Skeletal muscle cell (primary cell): ENCODE measurements around the gene MCCC1.
A peak's percentile ranks its signal among the peaks of the same experiment; 100 is the strongest.
"Not testable (repeated sequence)": the region's sequence is repeated elsewhere in the genome, so short reads cannot be mapped to it uniquely, and the experiment has no call there.

Source experiments
- DNase-seq: peaks from one replicate; pipeline ENCODE4 v3.0.0-alpha.2; 2010; ENCODE audit warnings: low read depth
- H3K4me3 ChIP-seq: 2 replicates; pipeline ENCODE4 v1.5.1; 2011; ENCODE audit warnings: low read depth, mild to moderate bottlenecking, control low read depth, low read length, moderate library complexity

MCCC1 gene

DNA sequence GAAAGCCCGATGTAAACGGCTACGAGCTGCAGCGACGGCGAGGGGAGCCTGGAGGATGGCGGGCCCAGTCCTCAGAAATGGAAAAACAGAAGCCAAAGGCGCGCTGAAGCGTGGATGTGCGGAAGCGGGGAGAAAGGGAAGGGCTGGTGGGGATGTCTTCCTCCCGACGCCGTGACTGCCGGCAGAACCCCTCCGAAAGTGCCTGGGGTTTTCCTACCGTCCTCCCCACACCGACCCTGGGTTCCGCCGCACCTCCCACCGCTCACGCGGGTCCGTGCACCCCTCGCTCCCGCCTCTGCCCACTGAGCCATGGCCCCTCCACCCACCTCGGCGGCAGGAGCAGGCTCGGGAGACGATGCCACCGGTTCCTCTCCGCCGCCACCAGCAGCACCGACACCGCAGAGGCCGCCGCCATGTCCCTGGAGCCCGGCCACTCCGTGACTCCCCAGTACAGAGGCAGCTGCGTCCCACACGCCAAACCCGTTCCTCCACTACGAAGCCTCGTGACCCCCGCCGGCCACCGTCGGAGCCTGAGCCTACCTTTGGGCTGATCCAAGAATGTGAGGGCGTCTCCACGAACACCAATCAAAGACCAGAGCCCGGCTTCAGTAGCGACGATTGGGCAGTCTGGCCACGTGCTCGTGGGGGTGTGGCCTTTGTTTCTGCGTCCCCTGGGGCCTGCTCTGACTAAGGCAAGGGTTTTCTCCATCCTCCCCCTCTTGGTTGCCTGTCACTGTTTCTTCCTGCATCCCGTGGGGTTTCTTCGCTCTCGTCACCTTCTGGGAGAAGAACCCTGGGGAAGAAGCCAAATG lies at the start of gene MCCC1:
Gene MCCC1 (minus strand): TSS at position 471 of the 812 bp plus-strand sequence. CDS start 56 bp downstream, at position 415.
- DNase-seq, result peak; percentile 97

DNA sequence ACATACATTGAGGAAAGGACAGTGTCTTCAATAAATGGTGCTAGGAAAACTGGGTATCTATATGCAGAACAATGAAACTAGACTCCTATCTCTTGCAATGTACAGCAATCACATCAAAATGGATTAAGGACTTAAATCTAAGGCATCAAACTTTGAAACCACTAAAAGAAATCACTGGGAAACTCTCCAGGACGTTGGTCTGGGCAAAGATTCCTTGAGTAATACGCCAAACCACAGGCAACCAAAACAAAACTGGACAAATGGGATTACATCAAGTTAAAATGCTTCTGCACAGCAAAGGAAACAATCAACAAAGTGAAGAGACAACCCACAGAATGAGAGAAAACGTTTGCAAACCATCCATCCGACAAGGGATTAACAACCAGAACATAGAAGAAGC lies 48.8 kb upstream of the MCCC1 start:
- no peak overlapping the region for H3K4me3 ChIP-seq
- DNase-seq, result peak; percentile 47

More for the DNA sequence above, at the start of gene MCCC1:
- H3K4me3 ChIP-seq, result peak within 1 kb of the TSS; percentile 88

DNA sequence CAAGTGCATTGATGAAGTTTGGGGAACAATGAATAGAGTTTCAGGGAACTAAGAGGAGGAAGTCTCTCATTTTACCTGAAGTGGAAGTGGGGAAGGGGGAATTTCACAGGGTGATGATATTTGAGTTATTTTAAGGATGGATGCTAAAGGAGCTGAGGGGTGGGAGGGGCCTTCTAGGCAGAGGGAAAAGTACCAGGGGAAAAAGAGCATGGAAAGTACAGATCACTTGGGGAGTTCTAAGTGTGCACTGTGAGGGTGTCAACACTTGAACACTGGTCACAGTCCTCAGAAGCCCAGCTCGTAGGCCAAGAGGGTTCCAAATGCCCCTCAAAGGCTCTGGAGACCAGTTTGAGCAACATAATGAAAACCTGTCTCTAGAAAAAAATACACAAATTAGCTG lies 45.1 kb upstream of the MCCC1 start:
- H3K4me3 ChIP-seq, result no peak overlapping the region
- no peak for DNase-seq

DNA sequence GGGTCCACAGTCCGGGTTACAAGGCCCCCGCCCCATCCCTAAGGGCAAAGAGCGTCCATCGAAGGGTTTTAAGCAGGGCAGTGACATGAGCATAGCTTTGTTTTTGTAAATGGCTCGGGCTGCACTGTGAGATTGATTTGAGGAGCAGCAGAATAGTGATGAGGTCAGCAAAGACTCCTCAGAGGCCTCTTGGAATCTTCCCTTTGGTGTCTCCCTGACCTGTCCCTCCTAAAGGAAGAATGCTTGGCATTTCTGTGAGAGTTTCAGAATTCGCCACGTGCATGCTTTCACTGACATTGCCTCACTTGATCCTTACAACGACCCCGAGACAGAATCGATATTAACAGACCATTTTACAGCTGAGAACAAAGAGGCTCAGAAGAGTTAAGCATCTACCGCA lies 42.9 kb upstream of the MCCC1 start:
- no peak for DNase-seq
- H3K4me3 ChIP-seq, result no peak overlapping the region

DNA sequence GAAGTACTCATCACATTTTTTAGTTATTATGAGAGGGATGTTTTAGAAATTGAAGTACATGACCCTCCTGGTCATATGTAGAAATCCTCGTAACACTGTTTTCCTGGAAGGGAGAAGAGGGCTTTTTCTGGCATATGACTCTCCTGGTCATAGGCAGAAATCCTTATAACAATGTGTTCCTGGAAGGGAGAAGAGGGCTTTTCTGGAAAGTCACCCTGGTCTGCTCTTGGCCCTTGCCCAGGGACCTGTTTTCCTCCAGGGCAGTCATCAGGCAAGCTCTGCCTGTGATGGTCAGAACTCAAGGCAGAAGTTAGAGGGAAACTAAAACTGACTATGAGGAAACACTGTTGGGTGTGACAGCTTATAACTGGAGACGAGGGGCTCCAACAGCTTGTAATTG lies 35.5 kb upstream of the MCCC1 start:
- DNase-seq, result no peak
- no peak overlapping the region for H3K4me3 ChIP-seq

DNA sequence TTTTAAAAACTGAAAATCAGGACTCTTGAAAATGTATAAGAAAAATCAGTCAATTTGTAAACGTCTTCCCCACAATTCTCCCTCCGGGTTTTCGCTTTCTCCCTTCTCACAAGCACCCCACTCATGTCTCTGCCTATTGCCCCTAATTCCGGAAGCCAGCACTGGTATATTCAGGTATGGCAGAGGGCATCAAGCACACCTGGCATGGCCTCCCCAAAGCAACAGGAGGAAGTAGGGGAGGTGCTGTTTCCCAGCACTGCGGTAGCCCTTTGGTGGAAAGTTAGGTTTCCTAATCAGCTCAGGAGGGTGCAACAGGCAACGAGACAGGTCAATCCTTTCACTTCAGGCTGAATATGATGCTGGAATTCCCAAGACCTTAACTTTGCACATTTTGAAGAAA lies 33.1 kb upstream of the MCCC1 start:
- no peak for DNase-seq
- no peak overlapping the region for H3K4me3 ChIP-seq

DNA sequence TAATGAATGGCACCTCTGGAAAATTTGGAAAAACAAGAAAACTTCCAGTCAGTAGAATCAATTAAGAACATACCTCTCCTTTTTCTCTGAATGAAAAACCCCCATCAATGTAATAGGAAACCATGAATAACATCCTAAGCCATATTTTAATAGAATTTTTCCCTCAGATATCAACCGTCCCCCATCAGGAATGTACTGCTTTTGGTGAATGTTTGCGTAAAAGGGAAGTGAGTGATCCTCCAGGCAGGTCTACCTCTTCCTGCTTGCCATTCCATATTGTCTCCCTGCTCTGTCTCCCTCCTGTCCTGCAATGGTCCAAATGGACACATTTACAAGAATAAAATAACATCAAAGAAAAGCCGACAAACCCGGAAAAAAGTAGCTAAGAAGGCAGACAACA lies 32.4 kb upstream of the MCCC1 start:
- H3K4me3 ChIP-seq, result no peak overlapping the region
- peak; percentile 28 for DNase-seq

DNA sequence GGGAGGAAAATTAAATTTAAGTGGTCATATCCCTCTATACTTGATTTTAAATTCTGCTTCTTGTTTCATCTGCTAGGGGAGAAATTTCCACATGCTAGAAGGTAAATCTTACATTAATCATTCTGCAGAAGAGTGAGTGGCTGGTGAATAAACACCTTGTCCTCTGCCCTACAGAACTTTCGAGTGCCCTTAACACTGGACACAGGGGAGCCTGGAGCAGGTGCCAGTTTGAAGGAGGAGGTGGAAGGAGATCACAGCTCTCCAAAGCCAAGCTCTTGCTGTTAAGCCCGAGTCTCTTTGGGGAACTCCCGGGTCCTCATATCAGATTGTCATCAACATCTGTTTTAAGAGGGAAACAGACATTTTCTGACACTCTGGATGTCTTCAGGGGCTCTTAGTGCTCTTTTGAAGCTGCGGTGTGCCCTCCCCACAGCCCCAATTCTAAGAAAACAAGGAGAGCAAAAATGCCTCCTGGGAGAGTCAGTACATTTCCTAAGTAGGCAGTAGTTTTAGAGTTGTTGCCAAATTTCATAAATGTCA lies 32.0 kb upstream of the MCCC1 start:
- no peak for DNase-seq
- H3K4me3 ChIP-seq, result no peak overlapping the region

DNA sequence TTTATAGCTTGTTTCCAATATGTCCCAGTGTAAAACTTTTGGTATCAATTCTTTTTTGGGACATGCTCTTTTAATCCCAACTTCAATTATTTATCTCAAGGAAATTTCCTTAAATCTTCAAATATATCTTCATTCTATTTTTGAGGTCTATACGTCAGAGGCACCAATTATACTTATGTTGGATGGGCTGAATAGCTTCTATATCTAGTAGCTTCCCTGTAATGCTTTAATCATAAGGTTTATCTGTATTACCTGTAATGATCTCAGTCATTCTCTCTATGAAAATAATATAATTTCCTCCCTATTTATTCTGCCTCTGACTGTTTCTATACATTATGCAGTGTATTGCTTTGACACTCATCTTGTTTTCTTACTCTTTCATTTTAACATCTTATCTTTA lies 29.9 kb upstream of the MCCC1 start:
- DNase-seq, result no peak
- H3K4me3 ChIP-seq, result no peak overlapping the region

DNA sequence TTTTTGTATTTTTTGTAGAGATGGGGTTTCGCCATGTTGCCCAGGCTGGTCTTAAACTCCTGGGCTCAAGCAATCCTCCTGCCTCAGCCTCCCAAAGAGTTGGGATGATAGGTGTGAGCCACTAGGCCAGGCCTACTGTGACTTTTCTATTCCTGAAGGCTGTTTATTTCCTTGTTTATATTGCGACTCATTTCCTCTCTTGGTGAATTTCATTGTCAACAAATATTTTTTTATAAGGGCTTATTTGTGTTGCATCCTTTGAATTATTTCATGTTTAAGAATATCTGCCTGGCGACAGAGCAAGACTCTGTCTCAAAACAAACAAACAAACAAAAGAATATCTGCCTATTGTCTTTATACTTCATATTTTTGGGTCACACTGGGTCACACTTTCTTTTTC lies 29.4 kb upstream of the MCCC1 start:
- no peak overlapping the region for H3K4me3 ChIP-seq
- no peak for DNase-seq

DNA sequence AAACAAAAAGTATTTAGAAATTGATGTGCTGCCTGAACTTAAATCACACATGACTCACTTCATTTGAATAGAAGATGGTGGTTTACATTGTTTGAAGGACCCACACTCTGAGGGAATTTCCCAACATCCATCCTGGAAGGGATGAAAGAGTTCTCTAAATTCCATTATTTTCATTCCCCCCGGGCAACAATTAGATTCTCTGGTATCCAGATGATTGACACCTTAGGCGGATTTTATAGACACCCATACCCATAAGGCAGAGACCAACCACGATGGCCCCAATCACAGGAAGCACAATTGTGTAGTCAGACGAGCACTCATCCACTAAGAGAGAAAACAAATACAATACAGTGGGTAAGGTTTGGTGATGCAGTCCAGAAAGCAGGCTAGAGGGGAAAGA lies 24.6 kb upstream of the MCCC1 start:
- H3K4me3 ChIP-seq, result no peak overlapping the region
- no peak for DNase-seq

DNA sequence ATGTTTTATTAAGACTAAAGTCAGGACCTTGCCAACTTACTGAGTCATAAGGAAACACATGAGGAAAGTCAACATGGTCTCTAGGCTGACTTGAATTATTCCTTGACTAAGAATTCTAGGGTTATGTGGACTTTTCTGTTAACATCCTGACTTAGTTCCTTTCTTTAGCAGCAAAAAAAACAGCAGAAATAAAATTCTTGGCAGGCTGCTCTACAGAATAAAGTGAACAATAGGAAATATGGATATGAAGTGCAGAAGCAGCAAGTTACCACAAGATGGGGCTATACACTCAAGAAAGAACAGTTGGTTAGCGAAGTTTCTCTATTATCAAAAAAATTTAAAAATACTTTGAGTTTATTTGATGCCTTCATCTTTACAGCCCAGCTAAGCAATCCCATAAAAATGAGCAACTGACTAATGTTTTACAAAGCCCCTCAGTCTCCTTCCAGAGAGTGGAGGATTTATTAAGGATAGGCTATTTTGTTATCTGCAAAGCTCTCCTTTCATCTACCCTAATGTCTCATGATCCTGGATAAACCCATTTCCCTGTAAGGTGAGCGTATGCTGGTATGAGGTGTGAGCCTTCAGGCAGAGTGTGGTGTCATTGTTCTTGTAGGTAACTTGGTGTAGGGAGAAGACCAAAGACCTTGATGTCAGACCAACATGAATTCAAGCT lies 23.1 kb upstream of the MCCC1 start:
- DNase-seq, result peak; percentile 54
- no peak overlapping the region for H3K4me3 ChIP-seq

DNA sequence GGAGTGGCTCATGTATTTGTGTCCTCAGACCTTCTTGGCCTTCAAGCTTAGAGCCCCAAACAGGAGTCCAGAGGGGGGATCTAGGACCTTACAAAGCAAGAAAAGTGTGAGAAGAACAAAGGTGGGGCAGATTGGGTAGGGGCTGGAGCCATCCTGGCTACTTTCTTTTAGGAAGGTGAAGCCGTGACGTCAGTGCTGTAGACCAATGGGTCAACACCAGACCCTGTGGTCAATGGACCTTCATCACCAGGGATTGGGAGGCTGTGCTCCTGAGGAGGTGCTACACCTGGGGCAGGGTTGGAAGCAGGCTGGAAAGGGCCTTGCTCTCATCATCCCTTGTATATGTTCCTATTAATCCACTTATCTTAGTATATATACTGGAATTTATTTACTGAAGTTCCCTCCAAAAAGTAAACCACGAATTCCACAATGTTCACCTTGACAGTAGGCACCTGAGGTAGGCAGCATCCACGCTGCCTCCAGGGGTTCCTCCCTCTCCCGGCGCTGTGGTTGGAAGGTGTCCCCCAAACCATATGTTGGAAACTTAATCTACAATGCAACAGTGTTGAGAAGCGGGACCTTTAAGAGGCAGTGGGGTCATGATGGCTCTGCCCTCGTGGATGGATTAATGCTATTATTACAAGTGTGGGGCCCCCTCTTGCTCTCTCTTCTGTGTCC lies 21.4 kb upstream of the MCCC1 start:
- H3K4me3 ChIP-seq, result no peak overlapping the region
- DNase-seq, result no peak

DNA sequence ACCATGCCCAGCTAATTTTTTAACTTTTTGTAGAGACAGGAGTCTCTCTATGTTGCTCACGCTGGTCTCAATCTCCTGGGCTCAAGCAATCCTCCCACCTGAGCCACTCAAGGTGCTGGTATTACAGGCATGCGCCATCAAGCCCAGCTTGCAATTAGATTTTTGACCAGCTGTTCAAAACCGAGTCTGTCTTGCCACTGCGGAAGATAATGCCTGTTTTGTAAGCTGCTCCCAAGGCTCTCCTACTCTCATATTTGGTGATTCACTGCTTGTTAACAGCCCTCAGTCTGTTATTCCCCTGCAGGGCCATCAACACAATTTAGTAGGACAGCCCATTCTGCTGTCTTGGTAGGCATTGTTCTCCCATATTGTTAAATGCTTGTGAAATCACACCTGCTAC lies 17.8 kb upstream of the MCCC1 start:
- no peak overlapping the region for H3K4me3 ChIP-seq
- no peak for DNase-seq

DNA sequence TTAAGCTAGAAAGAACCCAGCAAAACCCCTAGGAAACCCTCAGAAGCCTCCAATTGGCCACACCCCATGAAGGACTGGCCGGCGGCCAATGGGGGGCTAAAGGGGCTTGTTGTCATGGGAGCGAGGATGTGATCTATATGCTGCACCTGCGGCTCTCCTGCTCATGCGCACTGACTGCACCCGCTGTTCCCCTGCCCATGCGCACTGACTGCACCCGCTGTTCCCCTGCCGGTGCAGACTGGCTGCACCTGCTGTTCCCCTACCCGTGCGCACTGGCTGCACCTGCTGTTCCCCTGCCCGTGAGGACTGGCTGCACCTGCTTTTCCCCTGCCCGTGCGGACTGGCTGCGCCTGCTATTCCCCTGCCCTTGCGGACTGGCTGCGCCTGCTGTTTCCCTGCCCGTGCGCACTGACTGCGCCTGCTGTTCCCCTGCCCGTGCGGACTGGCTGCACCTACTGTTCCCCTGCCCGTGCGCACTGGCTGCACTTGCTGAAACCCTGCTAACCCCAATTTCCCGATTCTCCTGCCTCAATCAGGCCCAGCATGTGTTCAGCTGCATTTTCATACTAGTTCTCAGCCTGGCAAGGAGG lies 16.8 kb upstream of the MCCC1 start:
- no peak for DNase-seq
- H3K4me3 ChIP-seq, result no peak overlapping the region

DNA sequence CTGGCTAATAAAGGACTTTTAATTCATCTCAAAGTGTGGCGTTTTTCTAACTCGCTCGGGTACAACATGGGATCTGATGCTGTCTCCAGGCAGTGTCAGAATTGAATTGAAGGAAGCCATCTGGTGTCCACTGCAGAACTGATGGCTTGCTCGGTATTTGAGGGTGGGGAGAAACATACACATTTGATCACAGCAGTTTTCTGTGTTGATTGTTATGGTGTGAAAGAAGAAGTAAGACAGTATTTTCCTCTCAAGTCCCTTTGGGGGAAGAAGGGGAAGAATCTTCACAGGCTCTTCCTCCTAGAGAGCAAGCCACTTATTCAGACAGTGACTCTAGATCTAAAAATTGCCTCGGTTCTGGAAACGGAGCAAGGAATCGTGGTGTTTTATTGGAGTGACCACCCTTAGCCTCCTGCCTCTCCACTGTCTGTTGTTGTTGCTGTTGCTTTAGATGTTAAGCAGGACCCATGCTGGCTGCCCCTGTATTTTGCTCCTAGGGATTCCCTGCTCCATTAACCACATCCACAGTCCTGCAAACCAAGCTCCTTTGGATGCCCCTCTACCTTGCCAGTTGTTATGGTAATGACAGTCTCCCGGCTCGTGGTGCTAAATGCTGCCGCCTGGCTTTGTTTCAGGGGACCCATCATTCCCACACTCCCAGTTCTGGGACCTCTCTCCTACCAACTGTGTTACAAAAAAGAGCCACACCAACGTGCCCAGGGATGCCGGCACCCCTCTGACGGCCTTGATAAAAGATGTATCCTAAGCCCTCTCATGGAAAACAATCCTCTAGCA lies 15.3 kb upstream of the MCCC1 start:
- H3K4me3 ChIP-seq, result no peak overlapping the region

DNA sequence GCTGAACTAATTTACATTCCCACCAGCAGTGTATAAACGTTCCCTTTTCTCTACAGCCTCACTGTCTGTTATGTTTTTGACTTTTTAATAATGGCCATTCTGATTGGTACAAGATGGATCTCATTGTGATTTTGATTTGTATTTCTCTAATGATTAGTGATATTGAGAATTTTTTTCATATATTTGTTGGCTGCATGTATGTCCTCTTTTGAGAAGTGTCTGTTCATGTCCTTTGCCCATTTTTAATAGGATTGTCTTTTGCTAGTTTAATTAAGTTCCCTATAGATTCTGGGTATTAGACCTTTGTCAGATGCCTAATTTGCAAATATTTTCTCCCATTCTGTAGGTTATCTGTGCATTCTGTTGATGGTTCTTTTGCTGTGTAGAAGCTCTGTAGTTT lies 10.6 kb upstream of the MCCC1 start:
- DNase-seq, H3K4me3 ChIP-seq: not testable (repeated sequence)

More for the DNA sequence above, 15.3 kb upstream of the MCCC1 start:
- no peak for DNase-seq

DNA sequence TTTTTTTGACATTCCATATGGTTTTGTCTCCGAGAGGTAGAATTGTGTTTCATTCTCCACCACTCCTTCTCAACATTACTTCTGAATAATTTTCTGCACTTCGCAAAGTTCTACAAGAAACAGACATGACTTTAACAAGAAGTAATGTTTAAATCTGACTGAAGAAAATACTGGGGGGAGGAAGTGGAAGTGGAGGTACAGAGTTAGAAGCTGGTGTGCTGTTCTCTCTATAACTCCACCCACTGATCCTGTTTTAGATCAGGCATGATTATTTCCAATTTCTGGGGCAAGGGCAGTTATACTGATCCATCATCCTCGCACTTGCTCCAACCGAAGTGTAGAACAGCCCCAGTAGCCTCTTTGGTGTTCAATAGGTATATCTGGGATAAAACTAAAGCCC lies 9.2 kb upstream of the MCCC1 start:
- DNase-seq, result no peak

DNA sequence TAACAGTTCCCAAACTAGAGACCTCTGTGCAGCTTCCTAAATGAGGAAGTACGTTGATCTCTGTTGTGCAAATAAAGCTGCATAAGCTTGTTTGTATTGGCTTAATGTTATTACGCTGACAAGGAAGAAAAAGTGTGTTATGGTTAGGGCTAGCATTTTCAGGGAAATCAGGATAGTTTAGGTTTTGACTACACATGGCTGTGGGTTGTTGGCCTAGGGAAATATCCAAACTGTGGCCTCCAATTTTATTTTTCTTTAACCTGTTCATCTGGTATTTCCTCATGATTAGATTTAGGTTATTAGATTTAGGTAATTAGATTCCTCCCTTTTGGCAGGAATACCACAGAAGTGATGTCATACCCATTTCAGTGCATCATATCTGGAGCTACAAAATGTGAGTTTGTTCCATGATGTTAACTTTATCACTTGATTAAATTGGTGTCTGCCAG lies 8.7 kb upstream of the MCCC1 start:
- DNase-seq, result no peak

More for the DNA sequence above, 9.2 kb upstream of the MCCC1 start:
- H3K4me3 ChIP-seq, result no peak overlapping the region

More for the DNA sequence above, 8.7 kb upstream of the MCCC1 start:
- H3K4me3 ChIP-seq, result no peak overlapping the region
